WTC11 (cell line): Measurements from ENCODE around the gene RNF150. TPM values are rescaled to one million over a fixed set of nuclear protein-coding genes. Genes with fewer than 3 reads are reported as not detected.

Experiments
- ATAC-seq: fragments of 200-7000 bp; cut with Tn5 transposase; 2 replicates; pipeline ENCODE4 v1.10.0; 2021; ENCODE audit warnings: mild to moderate bottlenecking, moderate library complexity
- CTCF ChIA-PET: fragments of 300-600 bp; sonication (Branson Sonifier 250); formaldehyde crosslinking; loops from one replicate; lab custom pipeline; 2021; ENCODE audit warnings: antibody characterized with exemption; lab: Charles Lee
- POLR2A ChIA-PET: fragments of 350-600 bp; sonication (Branson Sonifier 250); formaldehyde crosslinking; loops from one replicate; lab custom pipeline; 2021; ENCODE audit warnings: antibody characterized with exemption; lab: Charles Lee
- DNase-seq: peaks from one replicate; pipeline ENCODE4 v3.0.0; 2021; ENCODE audit warnings: low spot score
- H3K27ac Mint-ChIP-seq: 2 replicates; pipeline ENCODE4 v1.8.0; 2021; ENCODE audit warnings: mixed read lengths
- H3K27me3 Mint-ChIP-seq: 2 replicates; pipeline ENCODE4 v1.8.0; 2021; ENCODE audit warnings: low read depth, mild to moderate bottlenecking, moderate library complexity, mixed read lengths
- H3K36me3 Mint-ChIP-seq: 2 replicates; pipeline ENCODE4 v1.8.0; 2021; ENCODE audit warnings: mixed read lengths
- H3K4me1 Mint-ChIP-seq: 2 replicates; pipeline ENCODE4 v1.8.0; 2022; ENCODE audit warnings: mixed read lengths
- H3K4me3 Mint-ChIP-seq: 2 replicates; pipeline ENCODE4 v1.8.0; 2021; ENCODE audit warnings: mild to moderate bottlenecking, moderate library complexity, mixed read lengths
- H3K9me3 Mint-ChIP-seq: 2 replicates; pipeline ENCODE4 v1.8.0; 2021; ENCODE audit warnings: mixed read lengths
- ATF1 ChIP-seq: sonication (generic); formaldehyde crosslinking; IDR thresholded peaks from 2 replicates; pipeline ENCODE4 v1.8.1; 2023; ENCODE audit warnings: mild to moderate bottlenecking, moderate library complexity, missing genetic modification reagents
- CREB1 ChIP-seq: sonication (generic); formaldehyde crosslinking; IDR thresholded peaks from 2 replicates; pipeline ENCODE4 v1.8.0; 2023; ENCODE audit warnings: mild to moderate bottlenecking, missing genetic modification reagents
- ELF4 ChIP-seq: sonication (generic); formaldehyde crosslinking; IDR thresholded peaks from 2 replicates; pipeline ENCODE4 v1.8.1; 2022; ENCODE audit warnings: low read depth, mild to moderate bottlenecking, moderate library complexity, missing genetic modification reagents
- EMX1 ChIP-seq: fragments of 250-450 bp; sonication (Bioruptor Pico); IDR thresholded peaks from 2 replicates; pipeline ENCODE4 v1.8.0; 2021; ENCODE audit warnings: mild to moderate bottlenecking
- ETV6 ChIP-seq: sonication (generic); formaldehyde crosslinking; IDR thresholded peaks from 2 replicates; pipeline ENCODE4 v1.8.1; 2022; ENCODE audit warnings: mild to moderate bottlenecking, missing genetic modification reagents
- JUN ChIP-seq: sonication (generic); formaldehyde crosslinking; IDR thresholded peaks from 2 replicates; pipeline ENCODE4 v1.8.0; 2023; ENCODE audit warnings: mild to moderate bottlenecking, missing genetic modification reagents
- NFE2L1 ChIP-seq: sonication (generic); formaldehyde crosslinking; IDR thresholded peaks from 2 replicates; pipeline ENCODE4 v1.8.1; 2023; ENCODE audit warnings: missing genetic modification reagents
- SMAD4 ChIP-seq: sonication (generic); formaldehyde crosslinking; IDR thresholded peaks from 2 replicates; pipeline ENCODE4 v1.8.0; 2022; ENCODE audit warnings: mild to moderate bottlenecking, missing genetic modification reagents
- ZNF263 ChIP-seq: sonication (generic); formaldehyde crosslinking; IDR thresholded peaks from 2 replicates; pipeline ENCODE4 v1.8.1; 2022; ENCODE audit warnings: low read depth, mild to moderate bottlenecking, moderate library complexity, missing genetic modification reagents
- ZNF396 ChIP-seq: fragments of 250-450 bp; sonication (Bioruptor Pico); IDR thresholded peaks from 2 replicates; pipeline ENCODE4 v1.8.0; 2021; ENCODE audit warnings: mild to moderate bottlenecking, moderate library complexity, borderline replicate concordance
- ZNF416 ChIP-seq: fragments of 250-450 bp; sonication (Bioruptor Pico); IDR thresholded peaks from 2 replicates; pipeline ENCODE4 v1.9.0; 2021; ENCODE audit warnings: mild to moderate bottlenecking, inconsistent platforms
- ZNF423 ChIP-seq: fragments of 250-450 bp; sonication (Bioruptor Pico); IDR thresholded peaks from 2 replicates; pipeline ENCODE4 v2.1.2; 2022; ENCODE audit warnings: mild to moderate bottlenecking, moderate library complexity
- total RNA-seq: library from RNA; stranded (reverse); gene quantifications from 3 replicates; pipeline ENCODE4 v1.2.3, GENCODE V29; 2021
- TF ChIP-seq, protein P1 (sequence below): sonication (generic); formaldehyde crosslinking; IDR thresholded peaks from 2 replicates; pipeline ENCODE4 v1.8.1; 2022; ENCODE audit warnings: low read depth, mild to moderate bottlenecking, moderate library complexity, missing genetic modification reagents, borderline replicate concordance
- TF ChIP-seq, protein P2 (sequence below): sonication (generic); formaldehyde crosslinking; IDR thresholded peaks from 2 replicates; pipeline ENCODE4 v1.8.1; 2023; ENCODE audit warnings: mild to moderate bottlenecking, missing genetic modification reagents
- TF ChIP-seq, protein P3 (sequence below): fragments of 200-600 bp; IDR thresholded peaks from 2 replicates; pipeline ENCODE4 v1.8.0; 2022; ENCODE audit warnings: antibody characterized with exemption
- TF ChIP-seq, protein P4 (sequence below): sonication (generic); formaldehyde crosslinking; IDR thresholded peaks from 2 replicates; pipeline ENCODE4 v1.8.0; 2022; ENCODE audit warnings: mild to moderate bottlenecking, missing genetic modification reagents
- TF ChIP-seq, protein P5 (sequence below): sonication (generic); formaldehyde crosslinking; conservative IDR thresholded peaks from 2 replicates; pipeline ENCODE4 v1.8.1; 2022; ENCODE audit warnings: mild to moderate bottlenecking, missing genetic modification reagents
- TF ChIP-seq, protein P6 (sequence below): sonication (generic); formaldehyde crosslinking; IDR thresholded peaks from 2 replicates; pipeline ENCODE4 v1.8.0; 2023; ENCODE audit warnings: mild to moderate bottlenecking, missing genetic modification reagents

RNF150 gene
- total RNA-seq, 1 experiment from 2014 or later = 5.9 TPM

DNA sequence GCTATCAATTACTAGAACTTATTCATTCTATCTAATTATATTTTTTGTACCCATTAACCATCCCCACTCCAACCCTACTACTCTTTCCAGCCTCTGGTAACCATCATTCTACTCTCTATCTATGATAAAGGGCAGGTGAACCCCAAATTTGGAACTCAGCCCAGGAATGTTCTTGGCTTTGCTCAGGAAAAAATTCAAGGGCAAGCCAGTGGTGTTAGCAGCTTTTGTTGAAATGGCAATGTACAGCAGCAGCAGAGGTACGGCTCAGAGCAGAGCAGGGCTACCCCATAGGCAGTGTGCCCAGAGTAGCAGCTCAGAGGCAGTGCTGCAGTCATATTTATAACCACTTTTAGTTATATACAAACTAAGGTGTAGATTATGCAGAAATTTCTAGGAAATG lies 138.2 kb downstream of the RNF150 start (continued):
- TF ChIP-seq ATF1 (CRISPR knock-in tag) (no peak), ZNF263 (CRISPR knock-in tag) (no peak), ZNF396 (CRISPR knock-in tag) (no peak), CREB1 (no peak), ELF4 (CRISPR knock-in tag) (no peak)
- TF ChIP-seq, protein P1, sequence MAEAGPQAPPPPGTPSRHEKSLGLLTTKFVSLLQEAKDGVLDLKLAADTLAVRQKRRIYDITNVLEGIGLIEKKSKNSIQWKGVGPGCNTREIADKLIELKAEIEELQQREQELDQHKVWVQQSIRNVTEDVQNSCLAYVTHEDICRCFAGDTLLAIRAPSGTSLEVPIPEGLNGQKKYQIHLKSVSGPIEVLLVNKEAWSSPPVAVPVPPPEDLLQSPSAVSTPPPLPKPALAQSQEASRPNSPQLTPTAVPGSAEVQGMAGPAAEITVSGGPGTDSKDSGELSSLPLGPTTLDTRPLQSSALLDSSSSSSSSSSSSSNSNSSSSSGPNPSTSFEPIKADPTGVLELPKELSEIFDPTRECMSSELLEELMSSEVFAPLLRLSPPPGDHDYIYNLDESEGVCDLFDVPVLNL = no peak

DNA sequence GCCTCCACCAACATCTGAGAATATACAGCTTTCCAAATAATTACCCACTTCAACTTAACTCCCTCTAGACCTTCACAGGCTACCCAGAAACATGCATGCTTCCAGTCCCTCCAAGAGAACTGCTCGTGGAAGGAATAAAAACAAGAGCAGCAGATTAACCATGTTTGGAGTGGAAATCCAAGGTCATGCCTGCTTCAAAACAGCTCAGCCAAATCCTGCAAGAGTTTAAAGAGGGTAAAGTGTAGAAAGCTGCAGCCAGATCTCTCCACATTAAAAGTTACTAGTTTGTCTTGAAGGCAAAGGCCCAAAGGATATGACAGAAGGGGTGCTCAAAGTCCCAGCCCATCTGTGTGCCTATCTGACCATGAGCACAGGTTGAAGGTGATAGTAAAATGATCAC lies 139.3 kb downstream of the RNF150 start:
- TF ChIP-seq ELF4 (CRISPR knock-in tag) (no peak), EMX1 (CRISPR knock-in tag) (no peak), SMAD4 (CRISPR knock-in tag) (no peak), ZNF416 (CRISPR knock-in tag) (no peak), NFE2L1 (CRISPR knock-in tag) (no peak), ETV6 (CRISPR knock-in tag) (no peak), JUN (CRISPR knock-in tag) (no peak), ZNF423 (no peak)
- TF ChIP-seq, protein P2, sequence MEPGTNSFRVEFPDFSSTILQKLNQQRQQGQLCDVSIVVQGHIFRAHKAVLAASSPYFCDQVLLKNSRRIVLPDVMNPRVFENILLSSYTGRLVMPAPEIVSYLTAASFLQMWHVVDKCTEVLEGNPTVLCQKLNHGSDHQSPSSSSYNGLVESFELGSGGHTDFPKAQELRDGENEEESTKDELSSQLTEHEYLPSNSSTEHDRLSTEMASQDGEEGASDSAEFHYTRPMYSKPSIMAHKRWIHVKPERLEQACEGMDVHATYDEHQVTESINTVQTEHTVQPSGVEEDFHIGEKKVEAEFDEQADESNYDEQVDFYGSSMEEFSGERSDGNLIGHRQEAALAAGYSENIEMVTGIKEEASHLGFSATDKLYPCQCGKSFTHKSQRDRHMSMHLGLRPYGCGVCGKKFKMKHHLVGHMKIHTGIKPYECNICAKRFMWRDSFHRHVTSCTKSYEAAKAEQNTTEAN (CRISPR knock-in tag) = no peak
- TF ChIP-seq, protein P3, sequence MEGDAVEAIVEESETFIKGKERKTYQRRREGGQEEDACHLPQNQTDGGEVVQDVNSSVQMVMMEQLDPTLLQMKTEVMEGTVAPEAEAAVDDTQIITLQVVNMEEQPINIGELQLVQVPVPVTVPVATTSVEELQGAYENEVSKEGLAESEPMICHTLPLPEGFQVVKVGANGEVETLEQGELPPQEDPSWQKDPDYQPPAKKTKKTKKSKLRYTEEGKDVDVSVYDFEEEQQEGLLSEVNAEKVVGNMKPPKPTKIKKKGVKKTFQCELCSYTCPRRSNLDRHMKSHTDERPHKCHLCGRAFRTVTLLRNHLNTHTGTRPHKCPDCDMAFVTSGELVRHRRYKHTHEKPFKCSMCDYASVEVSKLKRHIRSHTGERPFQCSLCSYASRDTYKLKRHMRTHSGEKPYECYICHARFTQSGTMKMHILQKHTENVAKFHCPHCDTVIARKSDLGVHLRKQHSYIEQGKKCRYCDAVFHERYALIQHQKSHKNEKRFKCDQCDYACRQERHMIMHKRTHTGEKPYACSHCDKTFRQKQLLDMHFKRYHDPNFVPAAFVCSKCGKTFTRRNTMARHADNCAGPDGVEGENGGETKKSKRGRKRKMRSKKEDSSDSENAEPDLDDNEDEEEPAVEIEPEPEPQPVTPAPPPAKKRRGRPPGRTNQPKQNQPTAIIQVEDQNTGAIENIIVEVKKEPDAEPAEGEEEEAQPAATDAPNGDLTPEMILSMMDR = no peak
- TF ChIP-seq, protein P4, sequence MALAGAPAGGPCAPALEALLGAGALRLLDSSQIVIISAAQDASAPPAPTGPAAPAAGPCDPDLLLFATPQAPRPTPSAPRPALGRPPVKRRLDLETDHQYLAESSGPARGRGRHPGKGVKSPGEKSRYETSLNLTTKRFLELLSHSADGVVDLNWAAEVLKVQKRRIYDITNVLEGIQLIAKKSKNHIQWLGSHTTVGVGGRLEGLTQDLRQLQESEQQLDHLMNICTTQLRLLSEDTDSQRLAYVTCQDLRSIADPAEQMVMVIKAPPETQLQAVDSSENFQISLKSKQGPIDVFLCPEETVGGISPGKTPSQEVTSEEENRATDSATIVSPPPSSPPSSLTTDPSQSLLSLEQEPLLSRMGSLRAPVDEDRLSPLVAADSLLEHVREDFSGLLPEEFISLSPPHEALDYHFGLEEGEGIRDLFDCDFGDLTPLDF = no peak
- TF ChIP-seq, protein P5, sequence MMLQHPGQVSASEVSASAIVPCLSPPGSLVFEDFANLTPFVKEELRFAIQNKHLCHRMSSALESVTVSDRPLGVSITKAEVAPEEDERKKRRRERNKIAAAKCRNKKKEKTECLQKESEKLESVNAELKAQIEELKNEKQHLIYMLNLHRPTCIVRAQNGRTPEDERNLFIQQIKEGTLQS (CRISPR knock-in tag) = no peak
- TF ChIP-seq, protein P6, sequence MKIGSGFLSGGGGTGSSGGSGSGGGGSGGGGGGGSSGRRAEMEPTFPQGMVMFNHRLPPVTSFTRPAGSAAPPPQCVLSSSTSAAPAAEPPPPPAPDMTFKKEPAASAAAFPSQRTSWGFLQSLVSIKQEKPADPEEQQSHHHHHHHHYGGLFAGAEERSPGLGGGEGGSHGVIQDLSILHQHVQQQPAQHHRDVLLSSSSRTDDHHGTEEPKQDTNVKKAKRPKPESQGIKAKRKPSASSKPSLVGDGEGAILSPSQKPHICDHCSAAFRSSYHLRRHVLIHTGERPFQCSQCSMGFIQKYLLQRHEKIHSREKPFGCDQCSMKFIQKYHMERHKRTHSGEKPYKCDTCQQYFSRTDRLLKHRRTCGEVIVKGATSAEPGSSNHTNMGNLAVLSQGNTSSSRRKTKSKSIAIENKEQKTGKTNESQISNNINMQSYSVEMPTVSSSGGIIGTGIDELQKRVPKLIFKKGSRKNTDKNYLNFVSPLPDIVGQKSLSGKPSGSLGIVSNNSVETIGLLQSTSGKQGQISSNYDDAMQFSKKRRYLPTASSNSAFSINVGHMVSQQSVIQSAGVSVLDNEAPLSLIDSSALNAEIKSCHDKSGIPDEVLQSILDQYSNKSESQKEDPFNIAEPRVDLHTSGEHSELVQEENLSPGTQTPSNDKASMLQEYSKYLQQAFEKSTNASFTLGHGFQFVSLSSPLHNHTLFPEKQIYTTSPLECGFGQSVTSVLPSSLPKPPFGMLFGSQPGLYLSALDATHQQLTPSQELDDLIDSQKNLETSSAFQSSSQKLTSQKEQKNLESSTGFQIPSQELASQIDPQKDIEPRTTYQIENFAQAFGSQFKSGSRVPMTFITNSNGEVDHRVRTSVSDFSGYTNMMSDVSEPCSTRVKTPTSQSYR (CRISPR knock-in tag) = no peak
- POLR2A ChIA-PET = no interaction called here
- Mint-ChIP-seq H3K36me3 (no peaks in the 10 kb centered on the region), H3K27ac (no peak overlapping the region), H3K4me1 (no peaks in the 10 kb centered on the region), H3K9me3 (peaks cover 11% of the 10 kb centered on the region), H3K27me3 (no peaks in the 10 kb centered on the region), H3K4me3 (no peak overlapping the region)
- DNase-seq (no peak), ATAC-seq (no peak)
- CTCF ChIA-PET = no interaction called here
